ENCODE measurements around the gene DCDC1. TPM values are rescaled to one million over a fixed set of nuclear protein-coding genes. Genes with fewer than 3 reads are reported as not detected.

Gene DCDC1
- total RNA-seq, 1 donor from 2014 or later = 0.93 TPM

- Histone ChIP-seq H3K27me3 (no peaks in the 10 kb centered on the region), H3K4me1 (no peaks in the 10 kb centered on the region), H3K9me3 (no peaks in the 10 kb centered on the region), H3K27ac (no peak overlapping the region), H3K36me3 (no peaks in the 10 kb centered on the region), H3K4me3 (no peak overlapping the region)
- TF ChIP-seq, protein P1, sequence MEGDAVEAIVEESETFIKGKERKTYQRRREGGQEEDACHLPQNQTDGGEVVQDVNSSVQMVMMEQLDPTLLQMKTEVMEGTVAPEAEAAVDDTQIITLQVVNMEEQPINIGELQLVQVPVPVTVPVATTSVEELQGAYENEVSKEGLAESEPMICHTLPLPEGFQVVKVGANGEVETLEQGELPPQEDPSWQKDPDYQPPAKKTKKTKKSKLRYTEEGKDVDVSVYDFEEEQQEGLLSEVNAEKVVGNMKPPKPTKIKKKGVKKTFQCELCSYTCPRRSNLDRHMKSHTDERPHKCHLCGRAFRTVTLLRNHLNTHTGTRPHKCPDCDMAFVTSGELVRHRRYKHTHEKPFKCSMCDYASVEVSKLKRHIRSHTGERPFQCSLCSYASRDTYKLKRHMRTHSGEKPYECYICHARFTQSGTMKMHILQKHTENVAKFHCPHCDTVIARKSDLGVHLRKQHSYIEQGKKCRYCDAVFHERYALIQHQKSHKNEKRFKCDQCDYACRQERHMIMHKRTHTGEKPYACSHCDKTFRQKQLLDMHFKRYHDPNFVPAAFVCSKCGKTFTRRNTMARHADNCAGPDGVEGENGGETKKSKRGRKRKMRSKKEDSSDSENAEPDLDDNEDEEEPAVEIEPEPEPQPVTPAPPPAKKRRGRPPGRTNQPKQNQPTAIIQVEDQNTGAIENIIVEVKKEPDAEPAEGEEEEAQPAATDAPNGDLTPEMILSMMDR (IDR thresholded peaks at IDR 0.05) = no peak
- intact Hi-C loops (cut with DNase I) = no loop called here
- ATAC-seq (no peak), DNase-seq (no peak)
These were observed 460.7 kb downstream of the DCDC1 start for GRCh38 chr11:30908857-30909256.

- H3K4me3 ChIP-seq = no peak overlapping the region
- DNase-seq (no peak), ATAC-seq (no peak)
- no peaks in the 10 kb centered on the region for H3K4me1 ChIP-seq
- H3K27me3 ChIP-seq = no peaks in the 10 kb centered on the region
- no peak overlapping the region for H3K27ac ChIP-seq
- H3K9me3 ChIP-seq = no peaks in the 10 kb centered on the region
- TF ChIP-seq, protein P1 (IDR thresholded peaks at IDR 0.05) = no peak
- H3K36me3 ChIP-seq = no peaks in the 10 kb centered on the region
- intact Hi-C loops (cut with DNase I) = no loop called here
These were observed 461.3 kb downstream of the DCDC1 start for GRCh38 chr11:30908272-30908671.

DNA sequence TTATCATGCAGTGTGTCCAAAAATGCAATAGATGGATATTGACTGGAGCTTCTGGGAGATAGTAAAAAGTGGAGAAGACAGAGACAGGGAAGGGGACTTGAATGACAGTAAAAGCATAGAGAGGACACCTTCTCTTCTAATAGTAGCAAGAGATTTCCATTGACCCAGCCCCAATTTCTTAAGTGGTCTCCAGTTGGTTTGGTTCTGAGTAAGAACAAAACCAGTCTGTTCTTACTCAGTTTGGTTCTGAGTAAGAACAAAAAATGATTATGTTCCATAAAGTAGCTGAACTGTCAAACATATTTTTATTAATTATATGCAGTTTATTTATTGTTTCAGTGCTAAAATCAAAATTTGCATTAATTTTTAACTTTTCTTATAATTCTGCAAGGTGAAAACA is 466.6 kb downstream of the DCDC1 start:
- intact Hi-C loops (cut with DNase I) = no loop called here
- no peak for ATAC-seq
- TF ChIP-seq, protein P1 (IDR thresholded peaks at IDR 0.05) = no peak

DNA sequence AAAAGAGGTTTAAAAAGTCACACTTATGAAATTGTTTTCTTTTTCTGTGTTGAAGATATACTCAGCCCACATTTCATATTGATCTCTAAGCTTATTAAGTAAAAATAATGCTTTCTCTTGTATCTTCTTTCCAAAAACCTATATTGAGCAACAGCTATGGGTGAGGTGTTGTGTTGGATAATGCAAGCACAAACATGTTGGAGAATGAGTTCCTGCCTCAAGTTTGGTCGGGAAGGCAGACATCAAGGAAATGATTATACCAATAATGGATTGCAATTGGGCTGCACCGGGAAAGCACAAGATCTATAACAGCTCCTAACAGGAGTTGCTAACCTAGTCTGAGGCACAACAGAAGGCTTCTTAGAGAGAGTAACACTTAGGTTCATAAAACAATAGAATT is 474.5 kb downstream of the DCDC1 start:
- no peak for DNase-seq
- no peaks in the 10 kb centered on the region for H3K9me3 ChIP-seq
- no peaks in the 10 kb centered on the region for H3K36me3 ChIP-seq
- H3K27ac ChIP-seq = no peak overlapping the region
- no peak overlapping the region for H3K4me3 ChIP-seq
- TF ChIP-seq, protein P1 (IDR thresholded peaks at IDR 0.05) = no peak
- H3K27me3 ChIP-seq = no peaks in the 10 kb centered on the region
- intact Hi-C loops (cut with DNase I) = no loop called here
- H3K4me1 ChIP-seq = no peaks in the 10 kb centered on the region
- no peak for ATAC-seq

More for the DNA sequence above, 466.6 kb downstream of the DCDC1 start:
- Histone ChIP-seq H3K27ac (no peak overlapping the region), H3K4me1 (no peaks in the 10 kb centered on the region), H3K4me3 (no peak overlapping the region), H3K36me3 (no peaks in the 10 kb centered on the region), H3K27me3 (no peaks in the 10 kb centered on the region), H3K9me3 (no peaks in the 10 kb centered on the region)
- no peak for DNase-seq

- no peaks in the 10 kb centered on the region for H3K4me1 ChIP-seq
- no peak overlapping the region for H3K4me3 ChIP-seq
- no peaks in the 10 kb centered on the region for H3K27me3 ChIP-seq
- intact Hi-C loops (cut with DNase I) = no loop called here
- ATAC-seq = no peak
- no peaks in the 10 kb centered on the region for H3K36me3 ChIP-seq
- no peaks in the 10 kb centered on the region for H3K9me3 ChIP-seq
- no peak for DNase-seq
- H3K27ac ChIP-seq = no peak overlapping the region
- TF ChIP-seq, protein P1 (IDR thresholded peaks at IDR 0.05) = no peak
These were observed 476.2 kb downstream of the DCDC1 start for GRCh38 chr11:30893318-30893717.

DNA sequence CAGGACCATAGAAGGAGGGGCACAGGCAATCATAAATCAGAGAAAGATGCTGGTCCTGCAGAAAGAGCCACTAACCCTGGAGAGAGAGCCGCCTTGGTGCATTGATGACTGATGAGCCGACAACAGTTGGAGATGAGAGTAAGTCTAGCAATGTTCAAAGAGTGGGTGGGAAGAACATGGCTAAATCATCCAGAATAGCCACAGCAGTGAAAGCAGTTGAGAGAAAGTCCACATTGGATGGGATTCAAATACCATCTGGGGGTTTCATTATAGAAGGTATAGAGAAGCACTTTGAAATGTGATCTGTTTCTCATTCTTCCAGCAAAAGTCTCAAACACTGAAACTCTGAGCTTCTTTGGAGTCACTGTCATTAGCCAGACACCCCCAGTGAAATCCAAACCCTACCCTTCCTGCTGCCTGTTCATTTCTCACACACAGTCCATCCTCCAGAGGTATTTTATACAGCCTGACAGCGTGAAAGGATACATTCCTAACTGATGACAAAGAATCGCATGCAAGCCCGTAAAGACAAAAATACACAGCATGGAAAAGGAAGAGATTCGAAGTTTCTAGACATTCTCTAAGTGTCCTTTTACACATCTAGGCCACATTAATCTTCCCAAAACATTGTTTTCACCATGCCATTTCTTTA is 480.3 kb downstream of the DCDC1 start:
- intact Hi-C loops (cut with DNase I) = no loop called here
- no peaks in the 10 kb centered on the region for H3K4me1 ChIP-seq
- no peaks in the 10 kb centered on the region for H3K9me3 ChIP-seq
- no peaks in the 10 kb centered on the region for H3K36me3 ChIP-seq
- no peak overlapping the region for H3K4me3 ChIP-seq
- ATAC-seq (no peak), DNase-seq (no peak)
- no peak overlapping the region for H3K27ac ChIP-seq
- no peaks in the 10 kb centered on the region for H3K27me3 ChIP-seq
- TF ChIP-seq, protein P1 (IDR thresholded peaks at IDR 0.05) = no peak
